Inflammatory macrophage treated with lipopolysaccharide for 1 hour (primary cell): ENCODE measurements around the gene ABCA6.
"Not testable (repeated sequence)": the region's sequence is repeated elsewhere in the genome, so short reads cannot be mapped to it uniquely, and the experiment has no call there.

Experiments used
- DNase-seq, 2 donors: peaks; one replicate each; pipeline ENCODE4 v3.0.0-alpha.2; 2020 to 2022

Gene ABCA6

DNA sequence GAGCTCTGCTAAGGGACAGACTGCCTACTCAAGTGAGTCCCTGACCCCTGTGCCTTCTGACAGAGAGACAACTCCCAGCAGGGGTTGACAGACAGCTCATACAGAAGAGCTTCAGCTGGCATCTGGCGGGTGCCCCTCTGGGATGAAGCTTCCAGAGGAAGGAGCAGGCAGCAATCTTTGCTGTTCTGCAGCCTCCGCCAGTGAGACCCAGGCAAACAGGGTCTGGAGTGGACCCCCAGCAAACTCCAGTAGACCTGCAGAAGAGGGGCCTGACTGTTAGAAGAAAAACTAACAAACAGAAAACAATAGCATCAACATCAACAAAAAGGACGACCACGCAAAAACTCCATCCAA is 70.5 kb downstream of the ABCA6 start:
- not testable (repeated sequence) for DNase-seq

- not testable (repeated sequence) for DNase-seq
Measured at GRCh38 chr17:69070378-69071232, 71.1 kb downstream of the ABCA6 start.

GRCh38 chr17:69069226-69069750 is 72.4 kb downstream of the ABCA6 start:
- DNase-seq: no peak

DNA sequence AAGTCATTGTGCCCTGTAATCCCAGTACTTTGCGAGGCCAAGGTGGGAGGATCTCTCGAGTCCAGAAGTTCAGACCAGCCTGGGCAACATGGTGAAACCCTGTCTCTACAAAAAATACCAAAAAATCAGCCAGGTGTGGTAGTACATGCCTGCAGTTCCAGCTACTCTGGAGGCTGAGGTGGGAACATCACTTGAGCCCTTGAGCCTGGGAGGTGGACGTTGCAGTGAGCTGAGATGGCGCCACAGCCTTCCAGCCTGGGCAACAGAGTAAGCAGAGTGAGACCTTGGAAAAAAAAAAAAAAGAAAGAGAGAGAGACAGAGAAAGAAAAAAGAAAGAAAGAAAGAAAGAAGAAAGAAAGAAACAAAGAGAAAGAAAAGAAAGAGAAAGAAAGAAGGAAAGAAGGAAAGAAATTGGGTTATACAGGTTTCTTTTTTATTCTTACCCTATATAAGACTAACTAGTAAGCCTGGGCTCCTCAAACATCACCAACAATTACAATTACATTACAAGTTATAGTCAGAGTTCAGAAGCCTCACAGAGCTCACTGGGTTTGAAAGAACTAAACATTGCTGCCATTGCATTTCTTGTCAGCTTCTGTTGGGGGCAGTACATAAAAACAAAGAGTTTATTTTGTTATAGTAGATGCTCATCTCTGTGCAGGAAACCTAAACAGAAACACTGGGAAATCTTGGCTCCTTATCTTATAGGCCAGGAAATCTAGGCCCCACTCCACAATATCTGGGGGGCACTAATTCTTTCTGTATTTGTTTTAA is 74.2 kb downstream of the ABCA6 start:
- no peak for DNase-seq

GRCh38 chr17:69066482-69066881 is 75.2 kb downstream of the ABCA6 start:
- peak; percentile 38 to 57 for DNase-seq

- DNase-seq: no peak
Measured at GRCh38 chr17:69065113-69065512, 76.6 kb downstream of the ABCA6 start.

DNA sequence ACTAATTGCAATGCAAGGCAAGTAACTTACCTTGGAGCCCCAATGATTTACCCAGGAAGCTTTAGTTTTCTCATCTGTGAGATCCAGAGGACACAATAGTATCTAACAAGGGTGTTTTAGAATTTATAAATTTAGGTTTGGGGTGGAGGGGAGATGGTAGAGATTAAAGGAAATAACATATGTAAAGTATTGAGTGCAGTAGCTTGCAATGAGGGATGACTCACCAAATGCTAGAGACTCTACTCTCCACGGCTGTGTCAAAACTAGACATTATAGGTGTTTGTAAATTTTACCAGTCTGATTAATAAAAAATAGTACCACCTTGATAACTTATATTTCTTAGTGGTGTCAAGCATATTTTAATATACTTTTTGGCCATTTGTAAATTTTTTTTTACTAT is 77.2 kb downstream of the ABCA6 start:
- peak in 1 of 2 donors; percentile 55 for DNase-seq

DNA sequence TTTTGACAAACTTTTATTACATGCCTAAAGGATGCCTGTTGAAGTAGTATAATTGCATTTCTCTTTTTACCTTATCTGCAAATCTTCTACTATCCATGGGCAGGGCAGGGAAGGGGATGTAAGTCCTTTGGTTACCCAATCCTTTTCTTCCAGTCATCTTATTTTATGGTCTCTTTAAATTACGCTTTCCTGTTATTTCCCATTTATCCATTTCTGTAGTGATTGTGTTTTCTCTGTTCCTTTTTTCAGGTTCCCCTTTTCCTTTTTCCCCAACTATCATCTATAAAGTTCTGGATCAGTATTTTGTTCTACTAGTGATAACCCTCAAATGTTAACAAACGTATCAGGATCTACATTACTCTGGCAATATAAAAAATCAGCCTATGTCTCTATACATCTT is 77.7 kb downstream of the ABCA6 start:
- DNase-seq: peak; percentile 68 to 76

GRCh38 chr17:69062860-69063581 is 78.7 kb downstream of the ABCA6 start:
- DNase-seq: no peak

- DNase-seq: no peak
Measured at GRCh38 chr17:69061721-69062556, 79.8 kb downstream of the ABCA6 start.

GRCh38 chr17:69060822-69061221 is 80.9 kb downstream of the ABCA6 start, which contains the start of gene ABCA9:
TSS of gene ABCA9 (minus strand) at chr17:69060927. CDS start at chr17:69051126, 9,801 bp downstream.
- DNase-seq: no peak

GRCh38 chr17:69059458-69060175 is 82.1 kb downstream of the ABCA6 start:
- no peak for DNase-seq

DNA sequence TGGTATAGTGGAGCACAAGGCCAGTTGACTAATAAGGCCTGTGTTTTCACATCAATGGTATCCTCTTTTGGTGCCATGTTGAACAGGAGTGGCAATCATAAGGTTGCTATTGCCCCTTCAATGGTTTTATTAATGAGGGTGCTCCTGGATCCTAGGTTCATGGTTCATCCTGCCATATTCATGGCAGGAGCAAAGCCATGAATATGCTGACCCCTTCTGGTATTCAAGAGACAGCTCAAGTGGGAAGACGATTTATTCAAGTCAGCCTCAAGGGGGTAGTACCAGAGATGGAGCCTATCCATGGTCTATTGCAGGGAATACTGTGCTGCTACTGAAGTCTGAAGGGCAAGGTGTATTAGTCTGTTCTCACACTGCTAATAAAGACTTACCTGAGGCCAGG is 83.5 kb downstream of the ABCA6 start:
- no peak for DNase-seq

DNA sequence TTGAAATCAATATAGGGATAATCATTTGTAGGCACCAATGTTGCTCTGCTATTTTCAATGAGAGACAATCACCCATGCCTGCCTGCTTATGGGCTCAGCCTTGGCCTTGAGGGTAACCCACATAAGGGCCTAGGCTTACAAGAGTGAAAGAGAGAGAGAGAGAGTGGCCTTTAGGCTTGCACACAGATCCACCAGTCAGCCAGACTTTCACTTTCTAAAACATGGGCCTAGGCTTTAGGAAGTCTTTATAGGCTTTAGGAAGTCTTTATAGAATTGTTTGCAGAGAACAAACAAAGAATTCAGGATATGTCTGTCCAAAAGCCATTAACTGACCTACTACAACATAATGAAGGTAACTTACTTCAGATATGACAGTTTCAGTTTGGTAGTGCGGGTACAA is 84.4 kb downstream of the ABCA6 start:
- no peak for DNase-seq

DNA sequence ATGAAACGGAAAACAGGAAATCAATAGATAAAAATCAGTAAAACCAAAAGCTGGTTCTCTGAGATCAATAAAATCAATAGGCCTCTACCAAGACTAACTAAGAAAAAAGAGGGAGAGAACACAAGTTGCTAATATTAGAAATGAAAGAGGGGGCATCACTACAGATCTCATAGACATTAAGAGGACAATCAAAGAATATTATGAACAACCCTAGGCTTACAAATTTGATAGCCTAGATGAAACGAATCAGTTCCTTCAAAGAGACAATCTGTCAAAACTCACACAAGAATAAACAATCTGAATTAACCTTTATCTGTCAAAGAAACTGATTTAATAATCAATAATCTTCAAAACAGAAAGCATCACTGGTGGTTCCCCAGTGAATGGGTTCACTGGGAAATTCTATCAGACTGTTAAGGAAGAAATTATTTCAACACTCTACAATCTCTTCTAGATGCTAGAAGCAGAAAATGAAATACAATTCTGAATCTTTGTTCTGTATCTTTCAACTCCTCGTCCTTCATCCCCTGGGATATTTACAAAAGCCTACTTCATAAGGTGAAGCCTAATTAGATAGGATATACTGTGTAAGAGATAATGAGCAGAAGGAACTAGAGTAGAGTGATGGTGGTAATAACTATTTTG is 85.4 kb downstream of the ABCA6 start:
- no peak for DNase-seq

GRCh38 chr17:69055334-69055733 is 86.4 kb downstream of the ABCA6 start:
- no peak for DNase-seq

GRCh38 chr17:69050999-69051775 is 90.5 kb downstream of the ABCA6 start:
- no peak for DNase-seq

DNA sequence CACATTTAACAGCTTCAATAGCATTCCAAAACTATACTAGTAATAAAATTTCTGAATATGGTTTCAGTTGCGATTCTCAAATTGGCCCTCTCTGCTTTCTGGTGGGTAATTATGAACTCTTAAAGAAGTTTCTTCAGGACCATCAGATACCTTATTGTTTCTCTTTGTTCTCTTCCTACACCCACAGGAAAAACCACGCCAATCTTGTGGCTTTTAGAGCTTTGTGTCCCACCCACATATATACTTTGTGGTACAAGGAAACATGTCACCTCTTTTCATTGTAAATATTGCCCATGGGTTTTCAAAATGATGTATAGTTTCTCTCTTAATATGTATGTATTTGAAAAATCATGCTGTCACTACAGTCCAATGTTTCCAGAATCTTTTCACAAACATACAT is 93.1 kb downstream of the ABCA6 start:
- no peak for DNase-seq

DNA sequence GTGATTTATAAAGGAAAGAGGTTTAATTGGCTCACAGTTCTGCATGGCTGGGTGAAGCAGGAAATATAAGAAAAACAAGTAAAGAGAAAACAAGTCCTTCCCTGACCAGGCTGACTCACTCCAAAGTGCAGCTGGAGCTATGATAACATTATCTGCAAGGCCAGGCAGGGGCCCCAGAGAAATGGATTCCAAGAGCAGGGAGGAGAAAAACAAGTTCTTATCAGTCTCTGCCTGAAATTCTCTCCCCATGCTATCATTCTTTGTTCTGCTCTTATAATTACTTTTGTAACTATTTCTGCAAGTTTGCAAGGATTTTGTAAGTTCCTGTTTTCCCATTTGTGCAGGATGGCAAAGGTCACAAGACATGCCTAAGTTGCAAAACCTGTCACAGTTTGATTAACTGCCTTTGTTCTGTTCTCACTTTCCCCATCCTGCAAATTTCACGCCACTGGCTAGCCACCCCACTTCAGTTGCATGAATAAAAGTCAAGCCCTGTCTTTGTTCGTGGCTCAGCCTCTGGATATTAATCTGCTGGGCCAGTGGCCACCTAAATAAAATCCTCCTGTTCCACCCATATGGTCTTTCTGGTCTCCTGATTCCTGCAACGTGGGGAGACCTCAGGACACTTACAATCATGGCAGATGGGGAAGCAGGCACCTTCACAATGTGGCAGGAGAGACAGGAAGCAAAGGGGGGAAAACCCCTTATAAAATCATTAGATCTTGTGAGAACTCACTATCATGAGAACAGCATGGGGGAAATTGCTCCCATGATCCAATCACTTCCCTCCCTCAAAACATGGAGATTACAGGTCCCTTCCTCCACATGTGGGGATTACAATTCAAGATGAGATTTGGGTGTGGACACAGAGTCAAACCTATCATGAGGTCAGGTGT is 94.1 kb downstream of the ABCA6 start:
- peak; percentile 70 to 86 for DNase-seq
